Adipose tissue (tissue), 3 donors: ENCODE results near the gene ARHGEF3. TPM values are rescaled to one million over a fixed set of nuclear protein-coding genes. Genes with fewer than 3 reads are reported as not detected.
A peak's percentile ranks its signal among the peaks of the same experiment; 100 is the strongest.
"Not testable (repeated sequence)": the region's sequence is repeated elsewhere in the genome, so short reads cannot be mapped to it uniquely, and the experiment has no call there.

Experiments
- H3K27ac ChIP-seq: one replicate; pipeline ENCODE4 v1.5.1; 2013; ENCODE audit warnings: low read depth, low read length
- WGBS, 3 donors: extraction: QIAGEN DNeasy Blood & Tissue Kit; methylation state at CpG; one replicate each; pipeline ENCODE4 v1.1.7; 2013; 5-methylcytosine and 5-hydroxymethylcytosine counted together
- polyA plus RNA-seq, 3 donors: library from polyadenylated mRNA; stranded (reverse); fragments of 200-250 nt; gene quantifications; one replicate each; pipeline ENCODE4 v1.2.3, GENCODE V29; 2013
- donor health status: healthy with polysubstance abuse.
- donor health status: Bipolar disorder and iron deficiency.
- donor health status: healthy.

Gene ARHGEF3
- polyA plus RNA-seq, 3 donors, result 11.1 to 15.4 (median 11.4) TPM

DNA sequence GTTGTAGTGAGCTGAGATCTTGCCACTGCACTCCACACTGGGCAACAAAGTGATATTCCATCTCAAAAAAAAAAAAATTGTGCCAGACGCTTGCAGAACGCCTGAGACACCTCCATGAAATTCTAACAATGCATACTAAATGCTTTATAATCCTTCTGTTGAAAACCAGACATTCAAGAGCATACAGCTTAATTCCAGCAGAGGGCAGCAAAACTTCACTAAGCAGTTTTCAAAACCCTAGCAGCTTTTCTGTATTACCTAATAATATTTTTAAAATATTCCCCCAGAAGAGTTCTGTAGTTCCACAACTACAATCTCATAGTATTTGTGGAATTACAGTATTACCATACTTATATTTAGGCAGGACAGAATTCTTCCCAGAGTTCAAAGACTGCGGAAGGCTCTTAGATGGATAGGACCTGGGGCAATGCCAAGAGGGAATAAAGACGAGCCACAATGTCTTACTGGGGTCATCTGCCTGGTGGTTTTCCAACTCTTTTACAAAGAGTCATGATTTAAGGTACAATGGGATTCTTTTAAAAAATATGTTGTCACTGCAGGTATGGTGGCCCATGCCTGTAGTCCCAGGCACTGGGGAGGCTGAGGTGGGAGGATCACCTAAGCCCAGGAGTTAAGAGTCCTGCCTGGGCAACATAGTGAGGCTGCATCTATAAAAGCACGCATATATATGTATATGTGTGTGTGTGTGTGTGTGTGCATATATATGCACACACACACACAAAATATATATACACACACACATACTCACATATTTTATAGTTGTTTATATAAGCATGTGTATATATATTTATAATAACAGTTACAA is 99.0 kb downstream of the ARHGEF3 start:
- 18 to 37% (median 24%) methylated on average over 5 of the region's 5 CpGs for WGBS, 3 donors
- H3K27ac ChIP-seq, result no peak overlapping the region

DNA sequence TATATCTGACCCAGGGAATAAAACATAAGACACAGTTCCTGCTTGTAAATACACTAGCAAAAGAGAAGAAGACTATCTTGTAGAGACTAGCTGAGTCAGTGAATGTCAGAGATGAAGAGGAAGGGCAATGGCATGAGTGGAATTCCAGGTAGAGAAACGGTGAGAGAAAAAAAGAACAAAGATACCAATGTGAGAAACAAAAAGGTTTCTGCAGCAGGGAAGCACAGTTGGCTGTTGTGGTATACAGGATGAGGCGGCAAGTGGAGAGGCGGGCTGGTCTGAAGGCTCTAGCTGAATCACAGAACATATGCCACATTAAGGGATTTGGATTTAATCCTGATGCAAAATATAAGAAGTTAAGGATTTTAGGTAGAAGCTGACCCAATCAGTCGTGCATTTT is 101.6 kb downstream of the ARHGEF3 start:
- 66 to 71% (median 66%) methylated on average over 4 of the region's 4 CpGs for WGBS, 3 donors
- H3K27ac ChIP-seq, result no peak overlapping the region

DNA sequence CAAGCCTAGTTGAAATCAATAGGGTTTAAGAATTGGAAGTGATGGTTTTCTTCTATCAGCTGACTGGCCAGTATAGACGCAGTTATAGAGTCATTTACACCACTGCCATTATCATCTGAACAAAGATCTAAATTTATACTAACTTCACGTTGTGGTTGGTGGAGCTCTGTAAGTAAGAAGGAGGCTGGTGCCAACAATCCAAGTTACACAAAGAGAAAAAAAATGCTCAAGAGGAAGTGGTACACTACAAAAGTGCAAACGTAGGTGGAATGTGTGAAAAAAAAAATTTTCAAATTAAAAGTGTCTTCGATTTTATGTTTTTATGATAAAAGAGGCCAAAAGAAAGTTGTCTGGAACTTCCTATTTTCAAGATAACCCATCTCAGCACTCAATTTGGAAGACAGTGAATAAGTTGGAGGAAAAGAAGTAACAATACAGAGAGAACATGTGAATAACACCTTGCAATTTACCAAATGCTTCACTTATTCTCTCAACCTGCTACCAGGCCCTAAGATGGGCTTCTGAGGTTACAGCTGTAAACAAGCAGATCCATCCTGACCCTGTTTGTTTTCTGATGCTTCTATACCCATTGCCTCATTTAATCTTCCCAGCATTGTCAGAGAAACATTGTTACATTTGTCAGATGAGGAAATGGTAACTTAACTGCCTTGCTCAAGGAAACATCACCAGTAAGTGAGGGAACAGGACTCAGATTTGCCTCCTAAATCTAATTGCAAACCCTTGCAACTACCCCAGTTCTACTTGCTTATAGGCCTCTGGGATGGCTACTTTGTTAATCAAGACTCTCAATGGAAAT is 106.7 kb downstream of the ARHGEF3 start:
- H3K27ac ChIP-seq, result no peak overlapping the region
- 36 to 56% (median 40%) methylated on average over 4 of the region's 4 CpGs for WGBS, 3 donors

DNA sequence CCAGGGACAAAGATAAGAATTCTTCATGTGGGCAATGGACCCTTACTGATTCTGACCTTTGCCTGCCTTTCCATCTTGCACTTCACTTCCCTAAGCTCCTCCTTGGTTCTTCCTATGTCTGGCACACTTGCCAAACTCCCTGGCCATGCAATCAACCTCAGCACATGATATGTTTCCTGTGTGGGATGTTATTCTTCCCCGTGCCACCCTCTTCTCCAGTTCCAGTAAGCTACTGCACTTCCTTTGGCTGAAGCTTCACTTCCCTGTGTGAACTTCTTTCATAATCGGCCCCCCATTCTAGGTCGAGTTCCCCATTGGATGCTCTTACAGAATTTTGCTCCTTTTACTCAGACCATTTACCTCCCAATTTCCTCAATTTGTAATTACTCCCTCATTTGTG is 108.0 kb downstream of the ARHGEF3 start:
- 36 to 70% (median 41%) methylated on average over 3 of the region's 3 CpGs for WGBS, 3 donors
- no peak overlapping the region for H3K27ac ChIP-seq

DNA sequence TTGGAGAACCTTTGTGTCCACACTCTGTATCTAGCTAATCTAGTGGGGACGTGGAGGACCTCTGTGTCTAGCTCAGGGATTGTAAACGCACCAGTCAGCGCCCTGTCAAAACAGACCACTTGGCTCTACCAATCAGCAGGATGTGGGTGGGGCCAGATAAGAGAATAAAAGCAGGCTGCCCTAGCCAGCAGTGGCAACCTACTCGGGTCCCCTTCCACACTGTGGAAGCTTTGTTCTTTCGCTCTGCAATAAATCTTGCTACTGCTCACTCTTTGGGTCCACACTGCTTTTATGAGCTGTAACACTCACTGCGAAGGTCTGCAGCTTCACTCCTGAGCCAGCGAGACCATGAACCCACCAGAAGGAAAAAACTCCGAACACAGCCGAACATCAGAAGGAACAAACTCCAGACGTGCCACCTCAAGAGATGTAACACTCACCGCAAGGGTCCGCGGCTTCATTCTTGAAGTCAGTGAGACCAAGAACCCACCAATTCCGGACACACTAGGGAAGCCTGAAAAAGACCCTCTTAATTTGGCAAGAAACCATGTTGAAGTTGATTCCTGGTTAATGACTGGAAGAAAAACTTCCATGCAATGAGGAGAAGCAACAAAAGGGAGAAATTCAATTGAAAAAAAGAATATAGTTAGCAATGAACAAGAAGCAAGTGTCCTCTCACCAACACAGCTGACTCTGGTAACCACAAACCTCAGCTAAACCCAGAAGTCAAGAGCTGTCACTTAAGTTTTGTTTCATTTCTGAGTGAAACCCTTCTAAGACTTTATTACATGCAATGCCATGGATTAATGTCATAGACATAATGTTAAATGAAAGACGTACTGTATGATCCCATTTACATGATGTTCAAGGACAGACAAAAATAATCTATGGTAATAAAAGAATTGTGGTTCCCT is 109.0 kb downstream of the ARHGEF3 start:
- H3K27ac ChIP-seq, result not testable (repeated sequence)
- WGBS, 3 donors, result 66 to 81% (median 78%) methylated on average over 14 to 15 of the region's 15 CpGs

DNA sequence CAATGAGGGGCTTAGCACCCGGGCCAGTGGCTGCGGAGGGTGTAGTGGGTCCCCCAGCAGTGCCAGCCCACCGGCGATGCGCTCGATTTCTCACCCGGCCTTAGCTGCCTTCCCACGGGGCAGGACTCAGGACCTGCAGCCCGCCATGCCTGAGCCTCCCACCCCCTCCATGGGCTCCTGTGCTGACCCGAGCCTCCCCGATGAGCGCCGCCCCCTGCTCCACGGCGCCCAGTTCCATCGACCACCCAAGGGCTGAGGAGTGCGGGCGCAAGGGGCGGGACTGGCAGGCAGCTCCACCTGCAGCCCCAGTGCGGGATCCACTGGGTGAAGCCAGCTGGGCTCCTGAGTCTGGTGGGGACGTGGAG is 109.8 kb downstream of the ARHGEF3 start:
- 95 to 98% (median 97%) methylated on average over 13 to 20 of the region's 21 CpGs for WGBS, 3 donors
- not testable (repeated sequence) for H3K27ac ChIP-seq

DNA sequence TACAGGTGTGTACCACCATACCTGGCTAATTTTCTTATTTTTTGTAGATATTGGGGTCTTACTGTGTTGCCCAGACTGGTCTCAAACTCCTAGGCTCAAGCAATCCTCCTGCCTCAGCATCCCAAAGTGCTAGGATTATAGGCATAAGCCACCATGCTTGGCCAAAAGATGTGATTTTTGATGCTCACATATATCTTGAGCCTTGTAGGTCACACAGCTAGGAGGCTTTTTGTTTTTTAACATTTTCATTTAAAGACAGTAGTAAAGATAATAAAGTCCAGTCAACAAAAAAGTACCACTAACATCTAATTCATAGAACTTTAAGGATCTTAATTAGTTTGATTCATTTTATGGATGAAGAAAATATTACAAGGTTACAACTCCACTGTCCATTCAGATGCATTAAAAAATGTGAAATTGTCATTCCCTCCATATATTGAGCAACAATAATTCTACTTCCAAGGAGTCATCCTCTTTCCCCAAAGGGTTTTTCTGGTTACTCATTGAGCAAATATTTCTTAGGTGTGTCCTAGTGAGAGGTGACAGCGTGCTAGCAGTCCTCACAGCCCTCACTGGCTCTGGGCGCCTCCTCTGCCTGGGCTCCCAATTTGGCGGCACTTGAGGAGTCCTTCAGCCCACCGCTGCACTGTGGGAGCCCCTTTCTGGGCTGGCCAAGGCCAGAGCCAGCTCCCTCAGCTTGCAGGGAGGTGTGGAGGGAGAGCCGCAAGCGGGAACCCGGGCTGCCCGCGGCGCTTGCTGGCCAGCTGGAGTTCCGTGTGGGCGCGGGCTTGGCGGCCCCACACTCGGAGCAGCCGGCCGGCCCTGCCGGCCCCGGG is 110.4 kb downstream of the ARHGEF3 start:
- no peak overlapping the region for H3K27ac ChIP-seq
- 95 to 98% (median 96%) methylated on average over 19 of the region's 19 CpGs for WGBS, 3 donors

DNA sequence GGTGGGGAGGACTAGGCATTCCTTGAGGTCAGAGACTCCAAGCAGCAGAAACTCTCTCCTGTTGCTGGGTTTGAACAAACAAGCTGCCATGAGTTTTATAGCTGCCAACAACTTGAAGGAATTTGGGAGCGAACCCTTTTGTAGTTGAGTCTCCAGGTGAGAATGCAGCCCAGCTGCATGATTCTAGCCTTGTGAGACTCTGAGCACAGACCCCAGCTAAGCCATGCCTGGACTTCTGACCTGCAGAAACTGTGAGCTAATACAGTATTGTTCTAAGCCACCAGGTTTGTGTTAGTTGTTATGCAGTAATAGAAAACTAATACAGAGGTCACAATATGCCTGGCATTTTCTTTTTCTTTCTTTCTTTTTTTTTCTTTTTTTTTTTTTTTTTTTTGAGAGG is 112.4 kb downstream of the ARHGEF3 start:
- WGBS, 3 donors, result 92 to 100% (median 96%) methylated on average over 1 of the region's 1 CpG

DNA sequence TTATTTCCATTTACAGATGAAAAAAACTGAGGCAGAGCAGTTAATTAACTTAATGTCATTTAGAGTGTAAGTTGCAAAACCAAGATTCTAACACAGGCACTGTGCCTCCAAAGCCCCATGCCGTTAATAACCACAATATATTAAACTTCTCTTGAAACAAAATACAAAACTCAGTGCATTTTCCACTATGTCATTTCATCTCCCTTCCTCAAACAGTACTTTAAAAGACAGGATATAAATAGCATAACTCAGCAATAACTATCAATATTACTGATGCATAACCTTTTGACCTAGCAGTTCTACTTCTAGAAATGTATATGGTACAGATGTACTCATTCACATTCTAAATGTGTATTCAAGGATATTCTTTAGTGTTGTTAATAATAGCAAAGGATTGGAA is 113.6 kb downstream of the ARHGEF3 start:
- WGBS, 3 donors, result 58 to 84% (median 77%) methylated on average over 1 of the region's 1 CpG
- no peak overlapping the region for H3K27ac ChIP-seq

More for the DNA sequence above, 112.4 kb downstream of the ARHGEF3 start:
- no peak overlapping the region for H3K27ac ChIP-seq

DNA sequence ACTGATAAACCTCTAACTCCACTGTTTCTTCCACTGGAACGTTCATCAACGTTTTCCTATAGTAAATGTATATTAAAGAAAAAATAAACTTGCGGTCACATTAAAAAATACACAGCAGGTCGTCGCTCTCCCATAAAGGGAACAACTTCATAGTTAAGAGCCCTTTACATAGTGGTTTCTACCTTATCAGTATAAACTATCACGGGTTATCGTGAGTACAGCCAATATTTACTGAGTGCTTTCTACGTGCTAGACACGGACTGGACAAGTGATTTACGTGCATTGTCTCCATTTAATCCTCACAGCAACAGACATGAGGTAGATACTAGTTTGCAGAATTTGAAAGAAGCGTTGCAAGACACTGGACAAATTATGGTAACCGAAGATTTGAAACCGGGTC is 117.7 kb downstream of the ARHGEF3 start:
- WGBS, 3 donors, result 90 to 98% (median 93%) methylated on average over 13 of the region's 13 CpGs
- H3K27ac ChIP-seq, result no peak overlapping the region

DNA sequence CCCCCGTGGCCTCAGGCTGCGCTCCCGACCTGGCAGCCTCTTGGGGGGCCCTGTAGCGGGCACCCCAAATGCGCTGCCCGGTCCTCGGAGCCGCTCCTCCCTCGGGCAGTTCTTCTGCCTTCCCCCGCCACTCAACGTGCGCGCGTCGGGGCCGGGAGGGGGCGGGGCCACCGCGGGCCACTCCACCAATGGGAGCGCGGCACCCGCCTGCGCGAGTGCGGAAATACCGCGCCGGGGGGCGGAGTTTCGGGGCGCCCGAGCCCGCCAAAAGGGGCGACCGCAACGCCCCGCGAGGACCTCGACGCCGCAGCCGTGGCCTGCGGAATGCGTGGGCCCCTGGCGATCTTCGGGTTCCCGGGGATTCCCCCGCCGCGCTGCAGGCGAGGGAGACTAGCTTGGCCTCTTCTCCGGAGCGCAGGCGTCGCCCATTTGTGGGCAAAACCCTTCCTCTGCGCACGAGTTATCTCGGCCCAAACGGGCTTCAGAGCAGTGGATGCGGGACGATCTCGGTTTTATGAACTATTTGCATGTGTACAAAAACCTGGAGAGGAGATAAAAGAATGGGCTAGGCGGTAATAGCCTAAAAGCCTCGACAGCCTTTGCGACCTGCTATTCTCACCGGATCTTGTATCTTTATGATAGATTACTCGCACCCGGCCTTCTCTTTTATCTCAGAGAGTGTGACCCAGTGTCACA is 118.5 kb downstream of the ARHGEF3 start, which contains the start of gene TASOR:
Gene TASOR, minus strand, starts transcription at position 144 of the 696 bp plus-strand sequence. CDS start 259 bp downstream, outside the sequence.
- 17 to 21% (median 20%) methylated on average over 62 to 68 of the region's 68 CpGs for WGBS, 3 donors
- peak within 1 kb of the TSS; percentile 71 for H3K27ac ChIP-seq

DNA sequence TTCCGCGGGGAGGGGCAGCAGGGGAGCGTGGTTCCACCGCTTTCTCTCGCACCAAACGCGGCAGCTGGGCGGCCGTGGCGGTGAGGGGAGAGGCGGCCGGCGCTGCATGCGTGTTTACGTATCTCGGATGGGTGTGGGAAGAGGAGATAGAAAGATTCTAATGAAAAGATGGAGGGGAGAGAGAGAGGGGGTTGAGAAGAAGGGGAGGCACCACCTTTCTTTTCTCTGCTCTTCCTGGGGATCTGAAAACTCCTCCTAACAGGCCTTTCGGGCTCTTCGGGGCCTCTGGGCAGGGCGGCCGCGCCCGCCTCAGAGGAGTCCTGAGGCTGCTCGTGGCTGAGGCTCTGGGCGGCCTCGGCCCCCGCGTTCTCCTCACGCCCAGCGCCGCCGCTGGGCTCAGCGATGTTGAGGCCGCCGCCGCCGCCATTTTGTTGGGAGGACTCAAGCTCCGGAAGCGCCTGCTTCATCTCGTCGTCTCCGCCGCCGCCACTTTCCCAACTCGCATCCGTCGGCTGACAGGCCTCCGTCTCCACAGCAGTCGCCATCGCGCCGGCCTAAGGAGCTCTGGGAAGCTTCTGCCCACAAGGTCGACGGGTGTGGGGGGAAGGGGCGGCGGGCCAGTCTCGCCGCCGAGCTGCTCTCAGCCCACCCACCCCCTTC is 119.2 kb downstream of the ARHGEF3 start:
- WGBS, 3 donors, result 0 to 1% (median 1%) methylated on average over 51 to 58 of the region's 58 CpGs
- peak overlapping the region; percentile 71 for H3K27ac ChIP-seq

DNA sequence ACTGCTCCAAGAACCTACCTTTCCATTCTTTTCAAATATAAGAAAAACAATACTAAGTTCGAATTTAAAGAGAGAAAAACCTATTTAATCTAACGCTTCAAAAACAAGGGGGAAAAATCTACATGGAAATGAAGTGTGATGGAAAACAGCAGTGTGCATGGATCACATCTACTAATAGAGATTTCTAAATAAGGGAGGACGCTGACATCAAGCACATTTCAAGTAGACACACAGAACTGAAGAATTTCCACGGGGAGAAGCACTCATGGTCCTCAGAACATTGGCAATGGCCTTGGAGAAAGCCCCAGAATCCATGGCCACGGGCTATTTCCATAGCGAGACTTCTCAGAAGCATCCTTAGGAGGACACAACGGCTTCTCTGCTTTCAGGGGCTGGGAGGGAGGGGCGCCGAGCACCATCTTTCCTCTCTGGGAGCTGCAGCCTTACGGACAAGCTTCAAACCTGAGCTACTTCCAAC is 119.7 kb downstream of the ARHGEF3 start:
- H3K27ac ChIP-seq, result peak overlapping the region; percentile 71
- WGBS, 3 donors, result 15 to 25% (median 20%) methylated on average over 10 of the region's 10 CpGs

DNA sequence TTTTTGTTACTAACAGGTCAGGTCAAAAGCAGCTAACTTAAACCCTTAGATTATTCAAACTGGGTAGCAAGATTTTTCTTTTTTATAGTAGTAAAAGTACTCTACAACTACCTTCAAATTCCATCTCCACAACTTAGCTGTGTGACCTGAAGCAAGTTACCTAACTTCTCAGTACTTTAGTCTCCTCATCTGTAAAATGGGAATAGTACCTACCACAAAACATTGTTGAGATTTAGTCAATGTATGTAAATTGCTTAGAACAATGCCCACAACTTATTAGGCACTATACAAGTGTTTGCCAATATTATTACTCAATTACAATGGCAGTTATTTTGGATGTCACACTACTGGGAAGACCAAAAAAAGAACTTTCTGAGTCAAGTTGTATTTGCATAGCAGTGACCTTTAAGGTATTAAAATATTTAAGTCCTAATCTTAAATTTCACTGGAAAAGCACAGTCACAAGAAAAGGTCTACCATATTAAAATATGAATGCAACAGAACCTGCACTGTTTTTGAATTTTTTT is 121.6 kb downstream of the ARHGEF3 start:
- no peak overlapping the region for H3K27ac ChIP-seq
